CD4-positive, alpha-beta memory T cell (primary cell): ENCODE measurements around the gene CHST15. TPM values are rescaled to one million over a fixed set of nuclear protein-coding genes. Genes with fewer than 3 reads are reported as not detected.

Experiments
- CTCF ChIA-PET: fragments of 350-600 bp; sonication (Branson Sonifier 250); formaldehyde crosslinking; loops from one replicate; lab custom pipeline; 2021; ENCODE audit warnings: inconsistent platforms; ENCODE audit not compliant: partially characterized antibody; lab: Charles Lee
- POLR2A ChIA-PET: fragments of 350-600 bp; sonication (Branson Sonifier 250); formaldehyde crosslinking; loops from one replicate; lab custom pipeline; 2021; ENCODE audit not compliant: partially characterized antibody; lab: Charles Lee
- DNase-seq, 5 donors: peaks; one replicate each; pipeline versions ENCODE4 v3.0.0 to v3.0.0-alpha.2; 2020 to 2022; ENCODE audit warnings: mixed read lengths in 1 of 5
- H3K27ac ChIP-seq: one replicate; pipeline ENCODE4 v1.7.0; 2013; ENCODE audit warnings: low read depth, low read length
- H3K27me3 ChIP-seq: 2 replicates; pipeline ENCODE4 v1.7.0; 2013; ENCODE audit warnings: mild to moderate bottlenecking, low read length, moderate library complexity; ENCODE audit not compliant: insufficient read depth
- H3K36me3 ChIP-seq: 2 replicates; pipeline ENCODE4 v1.7.0; 2013; ENCODE audit warnings: mild to moderate bottlenecking, low read length, moderate library complexity; ENCODE audit not compliant: insufficient read depth
- H3K4me1 ChIP-seq: 2 replicates; pipeline ENCODE4 v1.7.0; 2013; ENCODE audit warnings: mild to moderate bottlenecking, low read length, moderate library complexity; ENCODE audit not compliant: insufficient read depth
- H3K4me3 ChIP-seq, 2 donors: one replicate each; pipeline ENCODE4 v1.7.0; 2013; ENCODE audit warnings: low read length in 2 of 2, mild to moderate bottlenecking in 1 of 2
- H3K9me3 ChIP-seq, 2 donors: one replicate each; pipeline ENCODE4 v1.7.0; 2013; ENCODE audit warnings: low read length in 2 of 2, control low read depth in 1 of 2; ENCODE audit not compliant: control insufficient read depth in 1 of 2
- H3K27ac Mint-ChIP-seq, 7 donors: one replicate each; pipeline ENCODE4 v1.8.0; 2020 to 2021; ENCODE audit warnings: mixed read lengths in 7 of 7, mild to moderate bottlenecking in 6 of 7, inconsistent platforms in 3 of 7, moderate library complexity in 3 of 7
- H3K27me3 Mint-ChIP-seq, 2 donors: one replicate each; pipeline ENCODE4 v1.8.0; 2020 to 2021; ENCODE audit warnings: mixed read lengths in 2 of 2
- H3K36me3 Mint-ChIP-seq, 2 donors: one replicate each; pipeline ENCODE4 v1.8.0; 2020 to 2021; ENCODE audit warnings: mixed read lengths in 2 of 2, inconsistent platforms in 1 of 2, mild to moderate bottlenecking in 1 of 2
- H3K4me1 Mint-ChIP-seq, 4 donors: one replicate each; pipeline ENCODE4 v1.8.0; 2020 to 2021; ENCODE audit warnings: mixed read lengths in 4 of 4, mild to moderate bottlenecking in 1 of 4
- H3K4me3 Mint-ChIP-seq, 8 donors: one replicate each; pipeline ENCODE4 v1.8.0; 2020 to 2021; ENCODE audit warnings: mixed read lengths in 8 of 8, mild to moderate bottlenecking in 7 of 8, moderate library complexity in 6 of 8, inconsistent platforms in 3 of 8
- H3K9me3 Mint-ChIP-seq, 8 donors: one replicate each; pipeline ENCODE4 v1.8.0; 2020 to 2021; ENCODE audit warnings: mixed read lengths in 8 of 8, mild to moderate bottlenecking in 5 of 8, inconsistent platforms in 3 of 8, moderate library complexity in 1 of 8
- intact Hi-C: fragments of 100-400 bp; cut with micrococcal nuclease; formaldehyde crosslinking; loops from one replicate; pipeline ENCODE4 v1.15.1; 2023
- polyA plus RNA-seq, 2 donors: library from polyadenylated mRNA; unstranded; fragments of 300-500 nt; fragmentation: Illumina TruSeq; gene quantifications; one replicate each; pipeline ENCODE4 v1.2.3, GENCODE V29; 2021
- total RNA-seq, 2 experiments: library from RNA; stranded (reverse); gene quantifications; one replicate each; pipeline ENCODE4 v1.2.3, GENCODE V29; 2021

CHST15 gene
- total and polyA plus RNA-seq, 4 experiments from 2014 or later, result 0.13 to 1.2 (median 0.67) TPM; not detected in 1

GRCh38 chr10:124127563-124127962 lies 34.2 kb upstream of the CHST15 start:
- H3K4me1 ChIP-seq, result no peaks in the 10 kb centered on the region
- no peak for DNase-seq
- H3K27ac ChIP-seq, result no peak overlapping the region
- no peak overlapping the region for H3K4me3 ChIP-seq
- no peaks in the 10 kb centered on the region for H3K36me3 Mint-ChIP-seq
- H3K27me3 ChIP-seq, result no peaks in the 10 kb centered on the region
- H3K4me3 Mint-ChIP-seq, result no peak overlapping the region
- H3K9me3 ChIP-seq, result no peaks in the 10 kb centered on the region
- no peaks in the 10 kb centered on the region for H3K36me3 ChIP-seq
- H3K27ac Mint-ChIP-seq, result no peak overlapping the region
- intact Hi-C loops, result no loop called here
- POLR2A ChIA-PET, result no interaction called here
- no peaks in the 10 kb centered on the region for H3K4me1 Mint-ChIP-seq
- CTCF ChIA-PET, result no interaction called here
- peaks cover 0 to 2% (median 0%) of the 10 kb centered on the region in 8 donors for H3K9me3 Mint-ChIP-seq
- H3K27me3 Mint-ChIP-seq, result peaks cover 0 to 2% of the 10 kb centered on the region in 2 donors

GRCh38 chr10:124126983-124127385 lies 33.6 kb upstream of the CHST15 start:
- no peaks in the 10 kb centered on the region for H3K36me3 ChIP-seq
- H3K27me3 Mint-ChIP-seq, result peaks cover 0 to 2% of the 10 kb centered on the region in 2 donors
- H3K4me1 Mint-ChIP-seq, result no peaks in the 10 kb centered on the region
- H3K27me3 ChIP-seq, result no peaks in the 10 kb centered on the region
- intact Hi-C loops, result no loop called here
- DNase-seq, result no peak
- no peaks in the 10 kb centered on the region for H3K36me3 Mint-ChIP-seq
- CTCF ChIA-PET, result interaction anchor here (0.9 kb wide), 1 partner anchor 40 kb away, joined by 3 read pairs; no protein-coding TSS in a partner anchor
- no peak overlapping the region for H3K27ac Mint-ChIP-seq
- H3K4me3 Mint-ChIP-seq, result no peak overlapping the region
- no peaks in the 10 kb centered on the region for H3K4me1 ChIP-seq
- H3K4me3 ChIP-seq, result no peak overlapping the region
- POLR2A ChIA-PET, result no interaction called here
- no peak overlapping the region for H3K27ac ChIP-seq
- no peaks in the 10 kb centered on the region for H3K9me3 ChIP-seq
- H3K9me3 Mint-ChIP-seq, result peaks cover 0 to 2% (median 0%) of the 10 kb centered on the region in 8 donors

DNA sequence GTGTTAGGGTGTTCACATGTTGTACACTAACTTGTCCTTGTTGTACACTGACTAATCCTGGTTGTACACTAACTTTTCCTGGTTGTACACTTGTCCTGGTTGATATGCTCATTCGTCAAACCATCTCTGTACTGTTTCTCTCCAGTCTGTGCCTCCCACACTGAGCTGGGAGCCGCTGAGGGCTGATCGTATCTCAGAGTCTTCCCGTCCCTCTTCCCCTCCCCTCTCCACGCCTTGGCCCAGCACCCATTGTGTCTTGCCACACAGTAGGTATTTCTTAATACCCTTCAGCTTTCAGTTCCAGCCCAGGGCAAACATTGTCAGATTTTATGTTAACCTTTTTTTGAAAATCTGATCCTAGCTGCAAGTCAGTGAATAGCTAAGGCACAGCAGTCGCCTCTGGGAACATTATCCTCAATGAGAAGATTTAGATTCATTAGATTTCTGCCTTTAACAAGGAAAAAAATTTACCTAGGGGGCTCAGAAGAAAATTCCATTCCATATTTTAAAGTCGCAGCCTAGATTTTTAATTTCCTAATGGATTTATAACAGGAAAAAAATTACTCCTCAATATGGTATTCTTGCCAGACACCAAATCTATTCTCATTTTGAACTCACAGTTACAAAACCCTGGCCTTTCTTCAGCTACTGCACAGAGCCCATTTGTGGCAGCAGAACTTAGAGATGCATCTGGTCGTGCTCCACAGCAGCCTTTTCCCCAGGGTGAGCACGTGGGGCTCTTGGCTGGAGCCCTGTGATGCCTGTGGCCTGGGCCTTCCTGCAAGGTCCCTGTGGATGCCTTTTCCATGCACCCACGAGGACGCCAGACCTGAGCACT lies 33.0 kb upstream of the CHST15 start:
- no peak for DNase-seq
- H3K27ac ChIP-seq, result no peak overlapping the region
- H3K4me1 Mint-ChIP-seq, result no peaks in the 10 kb centered on the region
- POLR2A ChIA-PET, result no interaction called here
- H3K36me3 ChIP-seq, result no peaks in the 10 kb centered on the region
- no peak overlapping the region for H3K4me3 Mint-ChIP-seq
- H3K4me3 ChIP-seq, result no peak overlapping the region
- CTCF ChIA-PET, result interaction anchor here (0.9 kb wide), 1 partner anchor 39 kb away, joined by 3 read pairs; no protein-coding TSS in a partner anchor
- H3K9me3 Mint-ChIP-seq, result peaks cover 0 to 2% (median 0%) of the 10 kb centered on the region in 8 donors
- no peaks in the 10 kb centered on the region for H3K9me3 ChIP-seq
- intact Hi-C loops, result no loop called here
- H3K27me3 Mint-ChIP-seq, result peaks cover 0 to under 1% of the 10 kb centered on the region in 2 donors
- no peaks in the 10 kb centered on the region for H3K27me3 ChIP-seq
- no peaks in the 10 kb centered on the region for H3K4me1 ChIP-seq
- peak overlapping the region in 1 of 7 donors; percentile 12 for H3K27ac Mint-ChIP-seq
- no peaks in the 10 kb centered on the region for H3K36me3 Mint-ChIP-seq

DNA sequence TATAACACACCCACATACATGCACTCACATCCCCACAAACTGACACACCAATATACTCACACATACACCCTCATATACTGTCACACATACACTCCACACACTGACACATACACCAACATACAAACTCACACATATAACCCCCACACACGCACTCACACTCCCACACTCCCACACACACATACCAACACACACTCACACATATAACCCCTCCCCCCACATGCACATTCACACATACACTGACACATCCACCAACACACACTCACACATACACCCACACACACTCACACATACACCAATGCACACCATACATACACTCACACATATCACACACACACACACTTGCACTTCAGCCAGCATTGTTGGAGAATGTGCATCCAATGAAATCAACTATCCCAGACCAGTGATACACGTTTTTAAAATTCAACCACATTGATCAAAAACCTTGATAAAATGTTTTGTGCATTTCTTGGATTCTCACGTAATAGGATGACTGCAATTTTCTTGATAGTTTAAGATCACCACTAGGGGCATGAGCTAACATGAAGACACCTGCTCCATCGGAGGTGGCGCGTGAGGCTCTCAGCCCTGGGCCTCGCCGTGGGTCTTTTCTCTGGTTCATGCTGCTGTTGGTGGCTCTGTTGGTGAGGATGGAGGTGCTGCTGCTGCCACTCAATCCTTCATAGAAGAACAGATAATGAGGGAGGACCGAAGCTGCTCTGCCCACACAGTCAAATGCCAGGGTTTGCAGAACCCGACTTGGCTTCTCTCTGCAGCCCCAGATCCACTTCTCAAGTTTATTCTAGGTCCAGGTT lies 32.1 kb upstream of the CHST15 start:
- no peaks in the 10 kb centered on the region for H3K36me3 ChIP-seq
- no peak overlapping the region for H3K4me3 ChIP-seq
- H3K27me3 ChIP-seq, result no peaks in the 10 kb centered on the region
- no peaks in the 10 kb centered on the region for H3K36me3 Mint-ChIP-seq
- no peaks in the 10 kb centered on the region for H3K9me3 ChIP-seq
- ChIA-PET POLR2A (no interaction called here), CTCF (interaction anchor here (0.9 kb wide), 1 partner anchor 38 kb away, joined by 3 read pairs; no protein-coding TSS in a partner anchor)
- H3K4me1 ChIP-seq, result no peaks in the 10 kb centered on the region
- H3K27ac Mint-ChIP-seq, result no peak overlapping the region
- no peak overlapping the region for H3K4me3 Mint-ChIP-seq
- peak in 1 of 5 donors; percentile 1 for DNase-seq
- intact Hi-C loops, result no loop called here
- H3K27ac ChIP-seq, result no peak overlapping the region
- H3K27me3 Mint-ChIP-seq, result no peaks in the 10 kb centered on the region
- H3K9me3 Mint-ChIP-seq, result no peaks in the 10 kb centered on the region
- no peaks in the 10 kb centered on the region for H3K4me1 Mint-ChIP-seq

- intact Hi-C loops, result no loop called here
- Histone ChIP-seq H3K27me3 (no peaks in the 10 kb centered on the region), H3K9me3 (no peaks in the 10 kb centered on the region), H3K27ac (no peak overlapping the region), H3K4me3 (no peak overlapping the region), H3K36me3 (no peaks in the 10 kb centered on the region), H3K4me1 (no peaks in the 10 kb centered on the region)
- Mint-ChIP-seq H3K4me3 (no peak overlapping the region), H3K9me3 (no peaks in the 10 kb centered on the region), H3K27ac (no peak overlapping the region), H3K36me3 (no peaks in the 10 kb centered on the region), H3K4me1 (no peaks in the 10 kb centered on the region), H3K27me3 (no peaks in the 10 kb centered on the region)
- ChIA-PET CTCF (interaction anchor here (1.5 kb wide), 1 partner anchor 265 kb away, joined by 4 read pairs; no protein-coding TSS in a partner anchor), POLR2A (no interaction called here)
- DNase-seq, result no peak
Measured at GRCh38 chr10:124124769-124125161, 31.4 kb upstream of the CHST15 start.

GRCh38 chr10:124124123-124124768 lies 30.8 kb upstream of the CHST15 start:
- POLR2A ChIA-PET, result no interaction called here
- no peaks in the 10 kb centered on the region for H3K36me3 Mint-ChIP-seq
- CTCF ChIA-PET, result interaction anchor here (1.5 kb wide), 1 partner anchor 265 kb away, joined by 4 read pairs; no protein-coding TSS in a partner anchor
- Histone ChIP-seq H3K9me3 (no peaks in the 10 kb centered on the region), H3K4me3 (no peak overlapping the region), H3K4me1 (no peaks in the 10 kb centered on the region), H3K27ac (no peak overlapping the region), H3K36me3 (no peaks in the 10 kb centered on the region), H3K27me3 (no peaks in the 10 kb centered on the region)
- intact Hi-C loops, result no loop called here
- no peaks in the 10 kb centered on the region for H3K4me1 Mint-ChIP-seq
- H3K27me3 Mint-ChIP-seq, result no peaks in the 10 kb centered on the region
- no peak overlapping the region for H3K4me3 Mint-ChIP-seq
- H3K27ac Mint-ChIP-seq, result no peak overlapping the region
- no peak for DNase-seq
- no peaks in the 10 kb centered on the region for H3K9me3 Mint-ChIP-seq
